ENCODE data around the gene FOXB1. TPM values are rescaled to one million over a fixed set of nuclear protein-coding genes. Genes with fewer than 3 reads are reported as not detected.

The FOXB1 gene
- total RNA-seq, 1 experiment from 2014 or later = 10.8 TPM

DNA sequence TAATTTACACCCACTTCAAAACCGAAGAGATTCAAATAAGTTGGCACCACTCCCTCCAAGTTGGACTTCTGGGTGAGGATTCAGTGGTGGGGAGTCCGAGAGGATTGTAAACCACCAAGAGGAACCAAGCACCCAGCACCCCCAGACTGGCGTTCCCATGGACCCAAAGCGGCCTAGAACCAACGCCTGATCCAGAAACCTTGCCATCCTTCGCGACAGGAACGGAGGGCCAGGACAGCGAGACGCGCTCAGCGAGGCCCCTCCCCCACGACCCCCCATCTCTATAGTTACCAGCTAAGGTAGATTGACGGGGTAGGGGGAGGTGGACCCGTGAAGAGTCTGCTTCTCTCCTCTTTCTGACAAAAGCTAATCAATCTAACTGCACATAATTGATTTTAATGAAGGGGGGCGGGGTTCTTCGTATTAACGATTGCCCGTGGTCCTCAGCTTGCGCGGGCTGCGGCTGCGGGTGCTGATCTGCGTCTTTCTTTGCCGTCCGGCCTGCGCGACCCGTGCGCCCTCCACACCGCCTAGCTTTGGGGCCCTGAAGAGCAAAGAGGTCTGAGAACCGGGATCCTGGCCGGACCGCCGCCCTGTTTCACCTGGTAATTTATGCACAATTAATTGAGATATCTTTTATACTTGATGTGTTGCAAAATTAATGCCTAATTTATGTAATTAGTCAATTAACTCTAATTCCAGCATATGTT lies 10.9 kb upstream of the FOXB1 start:
- ATAC-seq = no peak
- POLR2A ChIA-PET = interaction anchor here (0.6 to 3.9 kb wide), 5 partner anchors 11 to 29 kb away, joined by 3 to 30 read pairs (median 5); partner anchors contain the start of gene FOXB1

DNA sequence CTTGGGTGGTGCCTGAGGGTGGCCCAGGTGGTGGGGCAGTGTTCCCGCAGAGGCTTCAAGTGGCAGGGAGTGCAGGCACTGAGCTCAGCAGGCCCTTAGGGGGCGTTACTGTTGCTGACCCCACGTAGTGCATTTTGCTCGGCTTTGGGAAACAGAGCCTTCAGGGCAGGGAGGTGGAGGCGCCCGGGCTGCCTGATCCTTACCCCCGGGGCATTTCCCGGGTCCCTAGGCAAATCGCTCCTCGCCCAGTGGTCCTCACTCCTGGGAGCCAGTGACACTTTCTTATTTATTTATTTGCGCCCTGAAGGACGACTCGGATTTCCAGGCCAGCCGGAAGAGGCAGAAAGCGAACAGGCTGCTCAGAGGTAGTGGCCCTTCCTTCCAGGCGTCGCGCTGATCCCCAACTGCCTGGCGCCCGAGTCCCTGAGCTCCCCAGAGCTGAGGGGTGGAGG lies 10.1 kb upstream of the FOXB1 start:
- peak; percentile 77 for DNase-seq (ENCODE audit: low spot score)
- POLR2A ChIA-PET = interaction anchor here (0.6 to 3.9 kb wide), 4 partner anchors 10 to 30 kb away, joined by 4 to 30 read pairs (median 6); partner anchors contain the start of gene FOXB1
- Mint-ChIP-seq H3K36me3 (no peaks in the 10 kb centered on the region), H3K4me1 (peaks cover 79% of the 10 kb centered on the region), H3K27ac (peak overlapping the region; percentile 81), H3K4me3 (peak overlapping the region; percentile 87), H3K27me3 (ENCODE audit: low read depth) (no peaks in the 10 kb centered on the region; the same call in 1 of the 2 replicates), H3K9me3 (no peaks in the 10 kb centered on the region)
- CTCF ChIA-PET = interaction anchor here (0.7 to 7.4 kb wide), 45 partner anchors 8 to 1679 kb away, joined by 3 to 119 read pairs (median 4); partner anchors contain the start of gene FOXB1
- peak; percentile 56 for ATAC-seq
- TF ChIP-seq HMGA2 (CRISPR knock-in tag; IDR thresholded peaks at IDR 0.05) = no peak
- no peak for TF ChIP-seq ZNF396 (CRISPR knock-in tag; IDR thresholded peaks at IDR 0.05; ENCODE audit: borderline replicate concordance)
- TF ChIP-seq ETV6 (CRISPR knock-in tag; IDR thresholded peaks at IDR 0.05) = no peak
- no peak for TF ChIP-seq KAT7 (CRISPR knock-in tag; IDR thresholded peaks at IDR 0.05; ENCODE audit: borderline replicate concordance)
- TF ChIP-seq, protein P1, sequence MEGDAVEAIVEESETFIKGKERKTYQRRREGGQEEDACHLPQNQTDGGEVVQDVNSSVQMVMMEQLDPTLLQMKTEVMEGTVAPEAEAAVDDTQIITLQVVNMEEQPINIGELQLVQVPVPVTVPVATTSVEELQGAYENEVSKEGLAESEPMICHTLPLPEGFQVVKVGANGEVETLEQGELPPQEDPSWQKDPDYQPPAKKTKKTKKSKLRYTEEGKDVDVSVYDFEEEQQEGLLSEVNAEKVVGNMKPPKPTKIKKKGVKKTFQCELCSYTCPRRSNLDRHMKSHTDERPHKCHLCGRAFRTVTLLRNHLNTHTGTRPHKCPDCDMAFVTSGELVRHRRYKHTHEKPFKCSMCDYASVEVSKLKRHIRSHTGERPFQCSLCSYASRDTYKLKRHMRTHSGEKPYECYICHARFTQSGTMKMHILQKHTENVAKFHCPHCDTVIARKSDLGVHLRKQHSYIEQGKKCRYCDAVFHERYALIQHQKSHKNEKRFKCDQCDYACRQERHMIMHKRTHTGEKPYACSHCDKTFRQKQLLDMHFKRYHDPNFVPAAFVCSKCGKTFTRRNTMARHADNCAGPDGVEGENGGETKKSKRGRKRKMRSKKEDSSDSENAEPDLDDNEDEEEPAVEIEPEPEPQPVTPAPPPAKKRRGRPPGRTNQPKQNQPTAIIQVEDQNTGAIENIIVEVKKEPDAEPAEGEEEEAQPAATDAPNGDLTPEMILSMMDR (IDR thresholded peaks at IDR 0.05) = peak; percentile 46
- peak; percentile 80; the same call in 1 of the 2 replicates for TF ChIP-seq TEAD1 (CRISPR knock-in tag; IDR thresholded peaks at IDR 0.05)
- peak; percentile 70 for TF ChIP-seq ZNF423 (CRISPR knock-in tag; IDR thresholded peaks at IDR 0.05)
- no peak for TF ChIP-seq JUN (CRISPR knock-in tag; IDR thresholded peaks at IDR 0.05)
- TF ChIP-seq NR2C2 (CRISPR knock-in tag; IDR thresholded peaks at IDR 0.05) = no peak
- TF ChIP-seq, protein P2, sequence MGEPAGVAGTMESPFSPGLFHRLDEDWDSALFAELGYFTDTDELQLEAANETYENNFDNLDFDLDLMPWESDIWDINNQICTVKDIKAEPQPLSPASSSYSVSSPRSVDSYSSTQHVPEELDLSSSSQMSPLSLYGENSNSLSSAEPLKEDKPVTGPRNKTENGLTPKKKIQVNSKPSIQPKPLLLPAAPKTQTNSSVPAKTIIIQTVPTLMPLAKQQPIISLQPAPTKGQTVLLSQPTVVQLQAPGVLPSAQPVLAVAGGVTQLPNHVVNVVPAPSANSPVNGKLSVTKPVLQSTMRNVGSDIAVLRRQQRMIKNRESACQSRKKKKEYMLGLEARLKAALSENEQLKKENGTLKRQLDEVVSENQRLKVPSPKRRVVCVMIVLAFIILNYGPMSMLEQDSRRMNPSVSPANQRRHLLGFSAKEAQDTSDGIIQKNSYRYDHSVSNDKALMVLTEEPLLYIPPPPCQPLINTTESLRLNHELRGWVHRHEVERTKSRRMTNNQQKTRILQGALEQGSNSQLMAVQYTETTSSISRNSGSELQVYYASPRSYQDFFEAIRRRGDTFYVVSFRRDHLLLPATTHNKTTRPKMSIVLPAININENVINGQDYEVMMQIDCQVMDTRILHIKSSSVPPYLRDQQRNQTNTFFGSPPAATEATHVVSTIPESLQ (CRISPR knock-in tag; IDR thresholded peaks at IDR 0.05) = no peak

More for the DNA sequence above, 10.9 kb upstream of the FOXB1 start:
- TF ChIP-seq ZNF121 (CRISPR knock-in tag; IDR thresholded peaks at IDR 0.05) (peak; percentile 82), ZBTB21 (CRISPR knock-in tag; IDR thresholded peaks at IDR 0.05; ENCODE audit: borderline replicate concordance) (no peak), GRHL2 (CRISPR knock-in tag; IDR thresholded peaks at IDR 0.05; ENCODE audit: insufficient replicate concordance, severe bottlenecking) (no peak), TP53 (CRISPR knock-in tag; IDR thresholded peaks at IDR 0.05) (no peak), ZNF219 (CRISPR knock-in tag; IDR thresholded peaks at IDR 0.05; ENCODE audit: borderline replicate concordance) (no peak)
- TF ChIP-seq, protein P3, sequence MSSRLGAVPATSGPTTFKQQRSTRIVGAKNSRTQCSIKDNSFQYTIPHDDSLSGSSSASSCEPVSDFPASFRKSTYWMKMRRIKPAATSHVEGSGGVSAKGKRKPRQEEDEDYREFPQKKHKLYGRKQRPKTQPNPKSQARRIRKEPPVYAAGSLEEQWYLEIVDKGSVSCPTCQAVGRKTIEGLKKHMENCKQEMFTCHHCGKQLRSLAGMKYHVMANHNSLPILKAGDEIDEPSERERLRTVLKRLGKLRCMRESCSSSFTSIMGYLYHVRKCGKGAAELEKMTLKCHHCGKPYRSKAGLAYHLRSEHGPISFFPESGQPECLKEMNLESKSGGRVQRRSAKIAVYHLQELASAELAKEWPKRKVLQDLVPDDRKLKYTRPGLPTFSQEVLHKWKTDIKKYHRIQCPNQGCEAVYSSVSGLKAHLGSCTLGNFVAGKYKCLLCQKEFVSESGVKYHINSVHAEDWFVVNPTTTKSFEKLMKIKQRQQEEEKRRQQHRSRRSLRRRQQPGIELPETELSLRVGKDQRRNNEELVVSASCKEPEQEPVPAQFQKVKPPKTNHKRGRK (CRISPR knock-in tag; IDR thresholded peaks at IDR 0.05; ENCODE audit: borderline replicate concordance) = no peak
- TF ChIP-seq, protein P4, sequence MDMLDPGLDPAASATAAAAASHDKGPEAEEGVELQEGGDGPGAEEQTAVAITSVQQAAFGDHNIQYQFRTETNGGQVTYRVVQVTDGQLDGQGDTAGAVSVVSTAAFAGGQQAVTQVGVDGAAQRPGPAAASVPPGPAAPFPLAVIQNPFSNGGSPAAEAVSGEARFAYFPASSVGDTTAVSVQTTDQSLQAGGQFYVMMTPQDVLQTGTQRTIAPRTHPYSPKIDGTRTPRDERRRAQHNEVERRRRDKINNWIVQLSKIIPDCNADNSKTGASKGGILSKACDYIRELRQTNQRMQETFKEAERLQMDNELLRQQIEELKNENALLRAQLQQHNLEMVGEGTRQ (CRISPR knock-in tag; IDR thresholded peaks at IDR 0.05) = no peak
- TF ChIP-seq, protein P1 (IDR thresholded peaks at IDR 0.05) = no peak
- Mint-ChIP-seq H3K4me3 (peak overlapping the region; percentile 87), H3K36me3 (no peaks in the 10 kb centered on the region), H3K9me3 (no peaks in the 10 kb centered on the region), H3K27ac (no peak overlapping the region), H3K27me3 (ENCODE audit: low read depth) (no peaks in the 10 kb centered on the region; the same call in 1 of the 2 replicates), H3K4me1 (peaks cover 71% of the 10 kb centered on the region)
- DNase-seq (ENCODE audit: low spot score) = no peak
- CTCF ChIA-PET = interaction anchor here (0.7 to 7.4 kb wide), 39 partner anchors 8 to 1678 kb away, joined by 3 to 119 read pairs (median 4); partner anchors contain the start of gene FOXB1
